NCI-H1694 treated with DMSO at 0.1 percent for 48 hours (cell line): ENCODE measurements around the gene CCDC69.
A peak's percentile ranks its signal among the peaks of the same experiment; 100 is the strongest.

ENCODE experiments used
- DNase-seq: peaks from one replicate; lab custom pipeline; 2025; lab: John Stamatoyannopoulos, UW

CCDC69 gene

GRCh38 chr5:151164687-151165392 lies 59.1 kb downstream of the CCDC69 start:
- peak; percentile 42 for DNase-seq

- DNase-seq, result no peak
Observed at GRCh38 chr5:151162776-151163175, 61.1 kb downstream of the CCDC69 start.

- no peak for DNase-seq
Observed at GRCh38 chr5:151159649-151160373, 64.1 kb downstream of the CCDC69 start.

- no peak for DNase-seq
Observed at GRCh38 chr5:151158287-151158661, 65.6 kb downstream of the CCDC69 start.

GRCh38 chr5:151157426-151158286 lies 66.2 kb downstream of the CCDC69 start, which contains the start of gene ANXA6:
TSS of gene ANXA6 (minus strand) at chr5:151157779. CDS start at chr5:151147901, 9,878 bp downstream.
- DNase-seq, result peak; percentile 1

- peak; percentile 3 for DNase-seq
Observed at GRCh38 chr5:151156507-151157420, 67.1 kb downstream of the CCDC69 start.

GRCh38 chr5:151155775-151156506 lies 68.0 kb downstream of the CCDC69 start:
- DNase-seq, result no peak

- DNase-seq, result no peak
Observed at GRCh38 chr5:151154931-151155774, 68.7 kb downstream of the CCDC69 start.

- no peak for DNase-seq
Observed at GRCh38 chr5:151153766-151154272, 70.1 kb downstream of the CCDC69 start.

GRCh38 chr5:151153300-151153699 lies 70.6 kb downstream of the CCDC69 start:
- no peak for DNase-seq

- DNase-seq, result no peak
Observed at GRCh38 chr5:151151793-151152192, 72.1 kb downstream of the CCDC69 start.

GRCh38 chr5:151151263-151151660 lies 72.6 kb downstream of the CCDC69 start:
- DNase-seq, result no peak

- no peak for DNase-seq
Observed at GRCh38 chr5:151150471-151151262, 73.2 kb downstream of the CCDC69 start.

GRCh38 chr5:151148583-151148982 lies 75.3 kb downstream of the CCDC69 start:
- no peak for DNase-seq

- no peak for DNase-seq
Observed at GRCh38 chr5:151147033-151147432, 76.9 kb downstream of the CCDC69 start.

- DNase-seq, result no peak
Observed at GRCh38 chr5:151146061-151146460, 77.8 kb downstream of the CCDC69 start.

- no peak for DNase-seq
Observed at GRCh38 chr5:151144922-151145321, 79.0 kb downstream of the CCDC69 start.

- no peak for DNase-seq
Observed at GRCh38 chr5:151144275-151144674, 79.6 kb downstream of the CCDC69 start.

- DNase-seq, result no peak
Observed at GRCh38 chr5:151143645-151144044, 80.2 kb downstream of the CCDC69 start.
